Upper lobe of right lung (tissue), 1 donor: ENCODE data around the gene VSTM2B. TPM values are rescaled to one million over a fixed set of nuclear protein-coding genes. Genes with fewer than 3 reads are reported as not detected.

Experiments used
- ATAC-seq: fragments of 200-7000 bp; cut with Tn5 transposase; one replicate; pipeline ENCODE4 v1.9.1; 2020; ENCODE audit warnings: mild to moderate bottlenecking, moderate library complexity
- DNase-seq: peaks from one replicate; pipeline ENCODE4 v3.0.0-alpha.2; 2020
- H3K27ac ChIP-seq: fragments of 200-600 bp; one replicate; pipeline ENCODE4 v1.8.0; 2022
- H3K27me3 ChIP-seq: fragments of 200-600 bp; one replicate; pipeline ENCODE4 v1.8.0; 2022; ENCODE audit warnings: mild to moderate bottlenecking
- H3K36me3 ChIP-seq: fragments of 200-600 bp; one replicate; pipeline ENCODE4 v1.8.0; 2022
- H3K4me1 ChIP-seq: fragments of 200-600 bp; one replicate; pipeline ENCODE4 v1.8.0; 2022
- H3K4me3 ChIP-seq: fragments of 200-600 bp; one replicate; pipeline ENCODE4 v1.8.0; 2022; ENCODE audit warnings: mild to moderate bottlenecking
- H3K9me3 ChIP-seq: fragments of 200-600 bp; one replicate; pipeline ENCODE4 v1.8.0; 2022
- intact Hi-C: fragments of 100-400 bp; cut with DNase I; formaldehyde crosslinking; loops from one replicate; pipeline ENCODE4 v1.11.0; 2022
- long read RNA-seq: library from polyadenylated mRNA; unstranded; transcript quantifications from one replicate; pipeline ENCODE4 v2.0.0, GENCODE V29; 2021
- total RNA-seq: library from RNA; stranded (reverse); fragmentation: NEBNext Ultra II Directional; extraction: Animal tissue kit (Norgen Biotek cat#: 25700); gene quantifications from one replicate; pipeline ENCODE4 v1.2.1, GENCODE V29; 2021
- TF ChIP-seq, protein P1 (sequence below): fragments of 200-600 bp; IDR thresholded peaks from one replicate; pipeline ENCODE4 v1.8.0; 2022; ENCODE audit warnings: antibody characterized with exemption
- donor health status: DM: no; HTN: yes; CAD: no; lungs with severe emphysema.

Gene VSTM2B
- not detected for total RNA-seq
- long read RNA-seq = 0 reads

DNA sequence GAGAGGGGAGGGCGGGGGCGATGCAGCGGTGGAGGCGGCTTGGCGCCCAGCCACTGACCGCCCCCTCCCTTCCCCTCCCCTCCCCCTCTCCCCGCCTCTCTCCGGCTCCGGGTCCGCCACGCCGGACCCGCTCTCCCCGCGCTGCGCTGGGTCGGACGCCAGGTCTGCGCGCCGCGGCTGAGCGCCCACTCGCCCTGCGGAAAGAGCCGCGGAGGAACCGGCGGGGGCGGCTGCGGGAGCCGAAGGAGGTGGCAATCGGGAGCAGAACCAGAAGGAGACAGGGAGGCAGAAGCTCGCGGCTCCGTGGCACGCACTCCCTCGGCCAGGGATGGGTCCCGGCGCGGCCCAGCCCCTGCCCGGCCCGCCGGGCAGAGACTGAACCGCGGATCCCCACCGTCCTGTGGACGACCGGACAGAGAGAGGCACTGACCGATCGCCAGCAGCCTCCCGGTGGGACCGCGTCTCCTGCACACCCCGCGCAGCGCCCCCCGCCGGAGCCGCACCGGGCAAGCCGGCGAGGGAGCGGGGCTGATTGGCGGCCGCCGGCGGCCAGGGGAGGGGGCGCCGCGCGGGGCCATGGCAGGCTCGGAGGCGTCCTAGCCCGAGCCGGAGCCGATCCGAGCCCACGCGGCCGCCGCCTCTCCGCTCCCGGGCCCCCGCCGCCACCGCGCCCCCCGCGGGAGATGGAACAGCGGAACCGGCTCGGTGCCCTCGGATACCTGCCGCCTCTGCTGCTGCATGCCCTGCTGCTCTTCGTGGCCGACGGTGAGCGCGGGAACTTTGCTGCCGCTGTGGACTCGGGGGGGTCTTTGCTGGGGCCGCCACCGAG lies at the start of gene VSTM2B:
Gene VSTM2B, plus strand, starts transcription at position 94 of the 829 bp plus-strand sequence. Its CDS starts 590 bp downstream, at position 684.
- H3K9me3 ChIP-seq = no peaks in the 10 kb centered on the region
- no peak within 1 kb of the TSS for H3K4me3 ChIP-seq
- H3K27ac ChIP-seq = no peak within 1 kb of the TSS
- TF ChIP-seq, protein P1, sequence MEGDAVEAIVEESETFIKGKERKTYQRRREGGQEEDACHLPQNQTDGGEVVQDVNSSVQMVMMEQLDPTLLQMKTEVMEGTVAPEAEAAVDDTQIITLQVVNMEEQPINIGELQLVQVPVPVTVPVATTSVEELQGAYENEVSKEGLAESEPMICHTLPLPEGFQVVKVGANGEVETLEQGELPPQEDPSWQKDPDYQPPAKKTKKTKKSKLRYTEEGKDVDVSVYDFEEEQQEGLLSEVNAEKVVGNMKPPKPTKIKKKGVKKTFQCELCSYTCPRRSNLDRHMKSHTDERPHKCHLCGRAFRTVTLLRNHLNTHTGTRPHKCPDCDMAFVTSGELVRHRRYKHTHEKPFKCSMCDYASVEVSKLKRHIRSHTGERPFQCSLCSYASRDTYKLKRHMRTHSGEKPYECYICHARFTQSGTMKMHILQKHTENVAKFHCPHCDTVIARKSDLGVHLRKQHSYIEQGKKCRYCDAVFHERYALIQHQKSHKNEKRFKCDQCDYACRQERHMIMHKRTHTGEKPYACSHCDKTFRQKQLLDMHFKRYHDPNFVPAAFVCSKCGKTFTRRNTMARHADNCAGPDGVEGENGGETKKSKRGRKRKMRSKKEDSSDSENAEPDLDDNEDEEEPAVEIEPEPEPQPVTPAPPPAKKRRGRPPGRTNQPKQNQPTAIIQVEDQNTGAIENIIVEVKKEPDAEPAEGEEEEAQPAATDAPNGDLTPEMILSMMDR = no peak
- no peaks in the 10 kb centered on the region for H3K36me3 ChIP-seq
- ATAC-seq (no peak), DNase-seq (peak; percentile 43)
- intact Hi-C loops = no loop called here
- H3K4me1 ChIP-seq = peaks cover 7% of the 10 kb centered on the region
- peaks cover 93% of the 10 kb centered on the region for H3K27me3 ChIP-seq

DNA sequence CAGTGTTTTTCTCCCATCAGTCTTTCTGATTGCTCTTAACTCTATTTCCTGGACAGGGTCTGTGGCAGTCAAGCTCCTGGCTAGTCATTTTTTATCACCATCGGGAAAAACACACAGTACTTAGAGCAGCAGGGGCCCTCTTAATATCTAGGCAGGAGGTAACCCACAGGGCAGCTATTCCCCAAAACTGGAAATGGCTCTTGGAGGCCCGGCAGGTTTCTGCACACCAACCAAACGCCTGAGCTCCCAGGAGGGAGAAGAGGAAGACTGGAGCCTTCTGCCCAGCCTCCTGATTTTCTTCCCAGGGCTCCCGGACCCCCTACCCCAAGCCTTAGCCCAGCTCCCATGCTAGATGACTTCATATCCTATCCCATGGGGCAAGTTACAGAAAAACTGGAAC lies 49.3 kb upstream of the VSTM2B start:
- no peak overlapping the region for H3K27ac ChIP-seq
- H3K27me3 ChIP-seq = no peaks in the 10 kb centered on the region
- intact Hi-C loops = no loop called here
- no peaks in the 10 kb centered on the region for H3K36me3 ChIP-seq
- H3K4me1 ChIP-seq = no peaks in the 10 kb centered on the region
- ATAC-seq (no peak), DNase-seq (no peak)
- TF ChIP-seq, protein P1 = no peak
- no peak overlapping the region for H3K4me3 ChIP-seq
- H3K9me3 ChIP-seq = no peaks in the 10 kb centered on the region

DNA sequence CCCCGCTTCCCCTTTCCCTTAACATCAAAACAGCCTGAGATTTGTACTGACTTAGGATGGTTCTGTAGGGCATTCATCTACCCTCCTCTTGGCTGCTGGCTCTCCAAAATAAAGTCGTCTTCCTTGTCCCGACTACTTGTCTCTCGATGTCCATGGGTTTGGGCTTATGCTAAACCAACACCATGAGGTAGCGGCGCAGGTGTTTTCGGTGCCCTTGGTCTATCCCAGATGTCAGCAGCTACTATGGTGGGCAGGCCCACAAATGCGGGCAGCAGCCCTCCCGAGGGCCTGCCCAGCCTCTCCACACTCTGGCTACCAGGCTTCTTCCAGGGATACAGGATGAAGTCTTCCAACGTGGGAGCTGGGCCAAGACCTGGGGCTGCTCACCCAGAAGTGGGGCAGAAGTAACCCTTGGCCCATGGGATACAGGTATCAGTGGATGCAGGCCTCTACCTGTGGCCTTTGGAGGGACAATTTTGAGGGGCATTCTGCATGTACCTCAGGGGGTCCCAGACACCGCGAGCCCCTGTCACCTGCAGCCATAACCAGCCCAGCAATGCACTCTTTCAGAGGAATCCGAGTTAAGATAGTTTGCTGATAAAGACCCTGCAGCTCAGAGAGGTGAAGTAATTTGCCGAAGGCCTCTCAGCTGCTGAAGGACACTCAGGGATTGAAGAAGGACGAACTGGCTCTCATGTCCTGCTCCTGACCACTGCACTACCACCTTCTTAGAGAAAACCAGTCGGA lies 47.8 kb upstream of the VSTM2B start:
- no peak for ATAC-seq
- Histone ChIP-seq H3K9me3 (no peaks in the 10 kb centered on the region), H3K27me3 (no peaks in the 10 kb centered on the region), H3K27ac (no peak overlapping the region), H3K4me3 (no peak overlapping the region), H3K36me3 (no peaks in the 10 kb centered on the region), H3K4me1 (no peaks in the 10 kb centered on the region)
- TF ChIP-seq, protein P1 = no peak
- no peak for DNase-seq
- intact Hi-C loops = no loop called here

DNA sequence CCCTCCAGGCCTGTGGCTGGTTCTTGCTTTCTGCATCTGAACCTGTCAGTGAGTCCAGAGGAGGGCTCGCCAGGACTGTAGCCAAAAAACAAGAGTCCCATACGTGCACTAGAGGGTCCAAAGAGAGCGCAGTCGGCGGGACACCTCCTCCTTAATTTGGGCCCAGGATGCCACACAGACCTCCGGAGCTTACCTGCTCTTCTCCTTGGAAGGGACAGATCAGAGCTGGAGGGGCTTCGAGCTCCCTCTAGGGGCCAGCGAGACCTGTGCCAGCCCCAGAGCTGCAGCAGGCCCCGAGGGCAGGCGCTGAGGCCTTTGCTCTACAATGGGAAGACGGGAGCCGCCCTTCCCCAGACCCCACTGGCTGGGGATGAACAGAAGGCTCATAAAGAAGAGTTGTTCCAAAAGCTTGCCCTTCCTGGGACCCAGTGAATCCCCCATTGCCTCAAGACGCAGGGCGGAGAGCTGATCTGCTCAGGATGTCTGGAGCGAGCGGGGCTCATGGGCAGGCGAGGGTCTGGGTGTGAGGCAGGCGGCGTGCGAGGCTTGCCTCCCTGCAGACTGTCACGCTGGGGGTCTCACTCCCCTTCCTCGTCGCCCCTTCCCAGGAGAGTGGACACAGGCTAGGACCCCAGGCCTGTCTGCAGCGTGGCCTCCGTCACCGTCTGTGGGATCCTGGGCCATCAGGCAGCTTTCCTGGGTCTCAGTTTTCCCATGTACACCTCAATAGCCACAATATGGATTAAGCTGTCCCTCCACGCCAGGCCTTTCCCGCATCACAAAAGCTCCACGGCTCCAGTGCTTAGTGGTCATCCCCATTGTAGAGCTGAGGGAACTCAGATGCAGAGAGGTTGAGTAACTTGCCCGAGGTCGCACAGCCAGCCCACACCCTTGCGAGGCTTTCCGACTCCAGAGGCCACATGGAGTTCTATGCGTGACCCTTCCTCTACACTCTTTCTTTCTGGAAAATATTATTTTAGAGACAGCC lies 46.9 kb upstream of the VSTM2B start:
- peak; percentile 23 for ATAC-seq
- no peaks in the 10 kb centered on the region for H3K27me3 ChIP-seq
- TF ChIP-seq, protein P1 = peak; percentile 35
- no peaks in the 10 kb centered on the region for H3K9me3 ChIP-seq
- no peaks in the 10 kb centered on the region for H3K4me1 ChIP-seq
- intact Hi-C loops = no loop called here
- H3K36me3 ChIP-seq = no peaks in the 10 kb centered on the region
- no peak overlapping the region for H3K27ac ChIP-seq
- DNase-seq = no peak
- no peak overlapping the region for H3K4me3 ChIP-seq

DNA sequence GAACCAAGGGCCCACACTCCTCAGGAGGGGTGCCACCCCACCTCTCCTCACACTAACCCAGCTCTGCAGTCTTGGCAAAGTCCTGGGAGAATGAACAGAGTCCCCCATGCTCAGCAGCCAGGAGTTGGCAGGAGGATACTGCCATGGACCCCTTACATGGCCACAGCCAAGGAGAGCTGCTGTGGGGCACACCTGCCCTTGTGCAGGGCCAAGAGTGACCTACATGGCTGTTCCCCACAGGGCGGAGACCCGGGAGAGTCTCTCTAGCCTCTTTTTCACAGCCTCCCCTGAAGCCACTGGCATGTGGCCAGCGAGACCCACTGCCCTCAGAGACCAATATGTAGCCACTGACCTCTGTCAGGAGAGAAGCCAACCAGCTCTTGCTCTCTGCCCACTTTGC lies 45.9 kb upstream of the VSTM2B start:
- no peak overlapping the region for H3K4me3 ChIP-seq
- H3K27me3 ChIP-seq = no peaks in the 10 kb centered on the region
- ATAC-seq = peak; percentile 10

More for the DNA sequence above, 45.9 kb upstream of the VSTM2B start:
- no peak overlapping the region for H3K27ac ChIP-seq
- no peaks in the 10 kb centered on the region for H3K4me1 ChIP-seq
- intact Hi-C loops = no loop called here
- H3K9me3 ChIP-seq = no peaks in the 10 kb centered on the region
- TF ChIP-seq, protein P1 = no peak
- no peak for DNase-seq
- no peaks in the 10 kb centered on the region for H3K36me3 ChIP-seq
